HG03025 (cell line): Measurements from ENCODE around the gene SPATA25.
"Not testable (repeated sequence)": the region's sequence is repeated elsewhere in the genome, so short reads cannot be mapped to it uniquely, and the experiment has no call there.

Experiments
- ATAC-seq: cut with Tn5 transposase; IDR thresholded peaks from one replicate; pipeline ENCODE4 v1.9.1; 2021; ENCODE audit warnings: mild to moderate bottlenecking, moderate library complexity; ENCODE audit not compliant: unreplicated experiment, low FRiP score

SPATA25 gene

GRCh38 chr20:45896641-45897161 is 9.3 kb upstream of the SPATA25 start:
- no peak for ATAC-seq

DNA sequence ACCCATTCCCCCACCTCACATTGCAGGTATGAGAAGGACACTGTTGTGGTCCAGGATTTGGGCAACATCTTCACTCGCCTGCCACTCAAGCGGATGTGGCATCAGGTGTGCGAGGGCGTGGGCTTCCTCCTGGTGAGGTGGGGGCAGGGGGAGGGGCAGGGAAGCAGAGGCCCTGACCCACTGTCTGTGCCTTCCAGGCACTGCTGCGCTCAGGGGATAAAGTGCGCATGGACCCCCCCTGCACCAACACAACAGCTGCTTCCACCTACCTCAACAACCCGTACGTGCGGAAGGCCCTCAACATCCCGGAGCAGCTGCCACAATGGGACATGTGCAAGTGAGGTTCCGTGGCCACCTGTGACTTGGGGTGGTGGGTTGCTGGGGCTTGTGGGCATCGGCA is 7.4 kb upstream of the SPATA25 start:
- no peak for ATAC-seq

DNA sequence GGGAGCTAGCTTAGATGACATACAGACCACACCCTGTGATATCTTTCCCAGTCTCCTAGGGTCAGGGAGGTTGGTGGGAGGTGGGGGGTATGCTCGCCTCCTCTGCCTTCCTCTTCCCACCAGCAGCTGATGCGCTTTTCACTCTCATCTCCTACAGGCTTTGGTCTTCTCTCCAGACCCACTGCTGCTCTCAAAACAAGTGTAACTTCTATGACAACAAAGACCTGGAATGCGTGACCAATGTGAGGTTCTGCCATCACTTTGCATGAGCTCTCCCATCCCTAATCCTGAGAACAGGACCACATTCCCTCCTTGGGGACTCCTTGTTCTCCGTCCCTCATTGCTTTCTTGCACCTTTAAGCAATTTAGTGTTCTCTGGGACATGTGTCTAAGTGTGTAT is 6.4 kb upstream of the SPATA25 start:
- ATAC-seq, result no peak

- no peak for ATAC-seq
These were observed 5.5 kb upstream of the SPATA25 start for GRCh38 chr20:45892828-45893500.

DNA sequence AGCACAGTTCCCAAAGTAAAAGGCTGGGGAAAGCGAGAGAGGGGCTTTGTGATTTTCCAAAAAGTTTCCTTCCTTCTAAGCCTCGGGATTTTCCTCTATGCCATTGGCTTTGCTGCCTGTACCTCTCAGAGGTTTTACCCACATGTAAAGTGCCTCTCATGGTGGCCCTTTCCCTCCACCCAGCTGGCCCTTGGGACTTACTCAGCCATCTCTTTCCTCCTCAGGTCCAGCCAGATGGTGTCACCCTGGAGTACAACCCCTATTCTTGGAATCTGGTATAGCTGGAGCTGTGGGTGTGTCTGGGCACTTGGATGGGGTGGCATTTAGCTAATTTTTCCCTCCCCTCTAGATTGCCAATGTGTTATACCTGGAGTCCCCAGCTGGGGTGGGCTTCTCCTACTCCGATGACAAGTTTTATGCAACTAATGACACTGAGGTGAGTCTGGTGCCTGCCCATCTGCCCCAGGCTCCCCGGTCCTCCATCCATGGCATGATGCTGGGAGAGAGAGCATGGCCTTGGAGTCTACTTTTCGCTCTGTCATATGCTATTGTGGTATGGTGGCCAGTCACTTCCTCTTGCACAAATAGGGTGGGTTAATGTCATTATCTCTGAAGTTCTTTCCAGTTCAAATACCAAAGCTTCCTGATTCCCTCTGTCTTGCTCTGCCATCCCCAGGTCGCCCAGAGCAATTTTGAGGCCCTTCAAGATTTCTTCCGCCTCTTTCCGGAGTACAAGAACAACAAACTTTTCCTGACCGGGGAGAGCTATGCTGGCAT is 4.8 kb upstream of the SPATA25 start:
- no peak for ATAC-seq

- ATAC-seq, result peak; percentile 57
These were observed 3.9 kb upstream of the SPATA25 start, which contains the start of the genes CTSA and NEURL2 for GRCh38 chr20:45890985-45891983. Gene CTSA, plus strand, starts transcription at chr20:45891335. Its CDS starts 234 bp downstream, at chr20:45891569. Gene NEURL2, minus strand, starts transcription at chr20:45891208. Its CDS starts 217 bp downstream, at chr20:45890991.

GRCh38 chr20:45890077-45890984 is 2.9 kb upstream of the SPATA25 start:
- ATAC-seq, result peak; percentile 23

- no peak for ATAC-seq
These were observed 1.3 kb upstream of the SPATA25 start for GRCh38 chr20:45888681-45889080.

- ATAC-seq, result no peak
These were observed 654 bp downstream of the SPATA25 start for GRCh38 chr20:45886590-45887345.

GRCh38 chr20:45883100-45883469 is 4.3 kb downstream of the SPATA25 start:
- ATAC-seq, result no peak

DNA sequence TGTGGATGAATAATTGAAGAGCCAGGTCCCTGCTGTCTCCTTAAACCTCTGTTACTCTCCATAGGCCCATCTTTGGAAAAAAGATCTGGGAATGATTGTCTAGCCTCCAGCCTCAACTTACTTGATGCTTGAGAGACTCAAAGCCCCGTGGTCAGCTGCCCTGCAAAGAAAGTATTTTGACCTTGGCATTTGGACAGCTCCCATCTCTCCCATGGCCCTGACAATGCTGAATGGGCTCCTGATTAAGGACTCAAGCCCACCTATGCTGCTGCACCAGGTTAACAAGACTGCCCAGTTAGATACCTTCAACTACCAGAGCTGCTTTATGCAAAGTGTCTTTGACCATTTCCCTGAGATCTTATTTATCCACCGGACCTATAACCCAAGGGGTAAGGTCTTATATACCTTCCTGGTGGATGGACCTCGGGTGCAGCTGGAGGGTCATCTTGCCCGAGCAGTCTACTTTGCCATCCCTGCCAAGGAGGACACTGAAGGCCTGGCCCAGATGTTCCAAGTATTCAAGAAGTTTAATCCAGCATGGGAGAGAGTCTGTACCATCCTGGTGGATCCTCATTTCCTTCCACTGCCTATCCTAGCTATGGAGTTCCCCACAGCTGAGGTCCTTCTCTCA is 4.8 kb downstream of the SPATA25 start:
- no peak for ATAC-seq

GRCh38 chr20:45880988-45881788 is 6.2 kb downstream of the SPATA25 start, which contains the start of gene ZSWIM1:
Gene ZSWIM1, plus strand, starts transcription at chr20:45881227. Its CDS starts 1,366 bp downstream, at chr20:45882593.
- peak; percentile 82 for ATAC-seq

DNA sequence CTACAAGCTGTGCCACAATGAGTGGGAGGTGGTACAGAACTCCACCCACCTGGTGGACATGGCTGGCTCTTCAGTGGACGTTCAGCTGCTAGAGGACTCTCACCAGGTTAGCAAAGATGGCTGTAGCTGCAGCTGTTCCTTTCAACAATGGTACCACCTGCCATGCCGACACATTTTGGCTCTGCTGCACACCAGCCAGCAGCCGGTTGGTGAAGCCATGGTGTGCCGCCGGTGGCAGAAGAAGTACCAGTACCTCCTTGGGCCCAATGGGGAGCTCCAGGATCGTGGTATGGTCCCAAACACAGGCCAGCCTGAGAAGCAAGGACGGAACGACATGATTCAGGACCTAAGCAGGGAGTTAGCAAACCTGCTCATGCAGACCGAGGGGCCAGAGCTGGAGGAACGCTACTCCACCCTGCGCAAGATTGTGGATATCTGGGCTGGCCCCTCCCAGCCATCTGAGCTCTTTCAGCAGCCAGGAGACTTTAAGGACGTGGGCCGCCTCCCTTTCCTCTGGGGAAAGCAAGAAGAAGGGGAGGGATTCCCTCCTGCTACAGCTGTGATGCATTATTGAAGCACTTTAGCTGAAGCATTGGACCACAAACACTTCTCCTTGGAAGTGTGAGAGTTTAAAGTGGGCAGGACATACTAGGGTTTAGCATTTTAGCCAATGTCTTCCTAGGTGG is 9.2 kb downstream of the SPATA25 start:
- no peak for ATAC-seq

DNA sequence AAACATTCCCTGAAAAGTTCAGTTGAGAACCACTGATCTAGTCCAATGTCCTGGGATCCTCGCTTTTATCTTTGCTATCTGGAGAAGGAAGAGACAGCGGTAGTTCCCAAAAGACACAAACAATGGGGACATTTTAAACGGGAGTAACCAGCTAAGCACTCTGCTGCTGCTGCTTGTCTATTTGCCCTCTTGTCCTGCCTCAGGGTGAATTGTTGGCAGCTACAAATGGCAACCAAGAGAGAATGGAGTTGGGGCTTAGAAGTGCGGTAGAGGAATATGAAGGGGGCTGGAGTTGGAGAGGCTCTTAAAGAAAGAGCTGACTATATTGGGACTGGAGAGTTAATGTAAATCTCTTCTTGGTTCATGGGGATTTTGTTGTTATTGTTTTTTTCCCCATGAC is 12.8 kb downstream of the SPATA25 start:
- no peak for ATAC-seq

DNA sequence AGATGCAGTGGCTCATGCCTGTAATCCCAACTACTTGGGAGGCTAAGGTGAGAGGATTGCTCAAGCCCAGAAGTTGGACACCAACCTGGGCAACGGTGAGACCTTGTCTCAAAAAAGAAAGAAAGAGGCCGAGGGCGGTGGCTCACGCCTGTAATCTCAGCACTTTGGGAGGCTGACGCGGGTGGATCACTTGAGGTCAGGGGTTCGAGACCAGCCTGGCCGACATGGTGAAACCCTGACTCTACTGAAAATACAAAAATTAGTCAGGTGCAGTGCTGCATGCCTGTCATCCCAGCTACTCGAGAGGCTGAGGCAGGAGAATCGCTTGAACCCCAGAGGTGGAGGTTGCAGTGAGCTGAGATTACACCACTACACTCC is 13.3 kb downstream of the SPATA25 start:
- ATAC-seq, result not testable (repeated sequence)

DNA sequence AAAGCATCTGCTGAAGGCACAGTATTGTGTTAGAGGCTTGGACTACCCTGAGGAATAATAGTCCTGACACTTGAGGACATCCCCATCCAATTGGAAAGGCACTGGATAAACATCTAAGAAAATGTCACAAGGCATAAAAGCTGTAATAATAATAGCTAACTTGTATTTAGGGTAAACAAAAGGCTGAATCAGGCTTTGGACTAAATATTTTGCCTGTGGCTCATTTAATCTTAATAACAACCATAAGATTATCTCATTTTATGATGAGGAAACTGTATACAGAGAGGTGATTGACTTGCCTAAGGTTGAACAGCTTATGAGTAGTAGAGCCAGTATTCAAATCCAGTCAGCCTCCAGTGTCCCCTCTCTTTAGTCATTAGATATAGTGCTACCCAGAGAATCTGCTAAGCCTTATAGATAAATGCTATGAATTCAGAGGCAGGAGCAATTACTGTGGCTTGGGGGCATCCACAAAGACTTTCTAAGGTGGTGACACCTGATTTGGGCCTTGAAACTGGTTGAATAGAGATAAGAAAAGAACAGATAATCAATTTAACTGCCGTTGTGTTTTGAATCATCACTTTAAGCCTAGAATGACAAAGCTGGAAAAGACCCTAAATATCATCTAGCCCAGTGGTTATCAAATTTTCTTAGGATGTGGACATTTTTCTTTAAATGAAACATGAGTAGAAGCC is 13.9 kb downstream of the SPATA25 start:
- ATAC-seq, result no peak
